Measurements from ENCODE around the gene CENPM. TPM values are rescaled to one million over a fixed set of nuclear protein-coding genes. Genes with fewer than 3 reads are reported as not detected.

The CENPM gene
- total and polyA plus RNA-seq, 7 donors = 0.52 to 2.3 (median 1.1) TPM; not detected in 1

- intact Hi-C loops (cut with DNase I) = loop anchor here in 1 of 2 donors (10.0 kb wide), 1 partner anchor 59 kb away; the partner anchor contains the start of gene SREBF2
- WGBS, 3 donors = 47 to 66% (median 58%) methylated on average over 7 of the region's 7 CpGs
- Histone ChIP-seq H3K27ac (no peak overlapping the region), H3K27me3 (ENCODE audit: insufficient read depth in 3 of 3, low read length in 2 of 3) (no peaks in the 10 kb centered on the region), H3K4me3 (no peak overlapping the region), H3K36me3 (ENCODE audit: insufficient read depth in 1 of 2, low read depth in 1 of 2) (peaks cover 6 to 83% of the 10 kb centered on the region in 2 donors), H3K9me3 (no peaks in the 10 kb centered on the region), H3K4me1 (peaks cover 29% of the 10 kb centered on the region)
- DNase-seq = no peak
- TF ChIP-seq CTCF (IDR thresholded peaks at IDR 0.05) = no peak
- peak in 1 of 4 donors; percentile 24 for ATAC-seq
These were observed 53.2 kb downstream of the CENPM start for GRCh38 chr22:41893591-41894375.

- H3K27me3 ChIP-seq (ENCODE audit: insufficient read depth in 3 of 3, low read length in 2 of 3) = no peaks in the 10 kb centered on the region
- WGBS, 3 donors = 91 to 93% (median 92%) methylated on average over 4 of the region's 4 CpGs
These were observed 54.2 kb downstream of the CENPM start for GRCh38 chr22:41892721-41893120.

GRCh38 chr22:41891407-41891806 is 55.5 kb downstream of the CENPM start:
- Histone ChIP-seq H3K4me3 (no peak overlapping the region), H3K4me1 (peaks cover 16% of the 10 kb centered on the region), H3K27me3 (ENCODE audit: insufficient read depth in 3 of 3, low read length in 2 of 3) (no peaks in the 10 kb centered on the region), H3K27ac (peak overlapping the region; percentile 65), H3K9me3 (no peaks in the 10 kb centered on the region), H3K36me3 (ENCODE audit: insufficient read depth in 1 of 2, low read depth in 1 of 2) (peaks cover 7 to 85% of the 10 kb centered on the region in 2 donors)
- intact Hi-C loops (cut with DNase I) = loop anchor here in 1 of 2 donors (10.0 kb wide), 1 partner anchor 57 kb away; the partner anchor contains the start of gene SREBF2
- ATAC-seq = peak; percentile 56 to 87 (median 80)
- WGBS, 3 donors = 36 to 62% (median 36%) methylated on average over 9 of the region's 9 CpGs
- no peak for DNase-seq
- no peak for TF ChIP-seq CTCF (IDR thresholded peaks at IDR 0.05)

More at GRCh38 chr22:41892721-41893120, 54.2 kb downstream of the CENPM start:
- no peak overlapping the region for H3K27ac ChIP-seq
- no peak for ATAC-seq
- no peak overlapping the region for H3K4me3 ChIP-seq
- no peak for DNase-seq
- no peak for TF ChIP-seq CTCF (IDR thresholded peaks at IDR 0.05)
- intact Hi-C loops (cut with DNase I) = loop anchor here in 1 of 2 donors (10.0 kb wide), 1 partner anchor 58 kb away; the partner anchor contains the start of gene SREBF2
- H3K9me3 ChIP-seq = no peaks in the 10 kb centered on the region
- peaks cover 19% of the 10 kb centered on the region for H3K4me1 ChIP-seq
- peaks cover 6 to 85% of the 10 kb centered on the region in 2 donors for H3K36me3 ChIP-seq (ENCODE audit: insufficient read depth in 1 of 2, low read depth in 1 of 2)

Other genes with a start within 250 kb of the CENPM start
- gene MEI1, start 247.6 kb downstream of the CENPM start, total RNA-seq = under 1 TPM in 3 of 4 donors, not detected in 1; 0.23 to 0.47 (median 0.30) TPM
- gene MEI1, start 247.6 kb downstream of the CENPM start, polyA plus RNA-seq = under 1 TPM in 2 of 3 donors, not detected in 1; 0.01 to 0.10 TPM
- gene CCDC134, start 146.5 kb downstream of the CENPM start, total RNA-seq = 1 to 10 TPM; 2.8 to 7.7 (median 5.5) TPM
- 1 to 10 TPM; 2.2 to 7.8 (median 3.9) TPM for gene CCDC134, start 146.5 kb downstream of the CENPM start, polyA plus RNA-seq
- 10 to 100 TPM; 36.3 to 47.0 (median 43.6) TPM for gene SREBF2, start 114.0 kb downstream of the CENPM start, total RNA-seq
- 10 to 100 TPM; 21.0 to 24.1 (median 23.8) TPM for gene SREBF2, start 114.0 kb downstream of the CENPM start, polyA plus RNA-seq
- under 1 TPM in 3 of 4 donors, not detected in 1; 0.15 to 0.26 (median 0.26) TPM for gene SHISA8, start 32.1 kb downstream of the CENPM start, total RNA-seq
- not detected for gene SHISA8, start 32.1 kb downstream of the CENPM start, polyA plus RNA-seq
- 1 to 10 TPM in 1 of 4 donors, under 1 TPM in 3; 0.20 to 1.4 (median 0.38) TPM for gene TNFRSF13C, start 20.3 kb downstream of the CENPM start, total RNA-seq
- under 1 TPM in 2 of 3 donors, not detected in 1; 0.01 to 0.05 TPM for gene TNFRSF13C, start 20.3 kb downstream of the CENPM start, polyA plus RNA-seq
- gene SEPTIN3, start 22.3 kb upstream of the CENPM start, total RNA-seq = under 1 TPM in 1 of 4 donors, not detected in 3; 0.06 TPM
- gene SEPTIN3, start 22.3 kb upstream of the CENPM start, polyA plus RNA-seq = under 1 TPM; 0.03 to 0.14 (median 0.05) TPM
- 1 to 10 TPM in 1 of 4 donors, under 1 TPM in 3; 0.22 to 1.7 (median 0.48) TPM for gene WBP2NL, start 51.6 kb upstream of the CENPM start, total RNA-seq
- gene WBP2NL, start 51.6 kb upstream of the CENPM start, polyA plus RNA-seq = under 1 TPM in 2 of 3 donors, not detected in 1; 0.22 to 0.40 TPM
- gene NAGA, start 123.7 kb upstream of the CENPM start, total RNA-seq = 1 to 10 TPM; 5.2 to 8.5 (median 7.7) TPM
- 1 to 10 TPM; 5.3 to 7.3 (median 5.7) TPM for gene NAGA, start 123.7 kb upstream of the CENPM start, polyA plus RNA-seq
- gene PHETA2, start 127.1 kb upstream of the CENPM start, total RNA-seq = 1 to 10 TPM; 1.4 to 2.4 (median 2.1) TPM
- gene PHETA2, start 127.1 kb upstream of the CENPM start, polyA plus RNA-seq = 1 to 10 TPM; 2.0 to 2.3 (median 2.2) TPM
- gene SMDT1, start 132.5 kb upstream of the CENPM start, total RNA-seq = 100 to 1,000 TPM; 117 to 164 (median 129) TPM
- gene SMDT1, start 132.5 kb upstream of the CENPM start, polyA plus RNA-seq = 100 to 1,000 TPM; 117 to 198 (median 194) TPM
- gene NDUFA6, start 143.6 kb upstream of the CENPM start, total RNA-seq = 100 to 1,000 TPM; 149 to 181 (median 160) TPM
- gene NDUFA6, start 143.6 kb upstream of the CENPM start, polyA plus RNA-seq = 100 to 1,000 TPM; 242 to 253 (median 245) TPM
- gene CYP2D6, start 183.7 kb upstream of the CENPM start, total RNA-seq = under 1 TPM in 3 of 4 donors, not detected in 1; 0.13 to 0.44 (median 0.26) TPM
- under 1 TPM; 0.03 to 0.23 (median 0.19) TPM for gene CYP2D6, start 183.7 kb upstream of the CENPM start, polyA plus RNA-seq

Measured in psoas muscle (tissue), 8 donors.